IMR-90 (cell line): ENCODE results near the gene ABL1. TPM values are rescaled to one million over a fixed set of nuclear protein-coding genes. Genes with fewer than 3 reads are reported as not detected.

ENCODE experiments used
- ATAC-seq: fragments of 200-7000 bp; cut with Tn5 transposase; 2 replicates; pipeline ENCODE4 v1.9.1; 2020; ENCODE audit warnings: low read depth, mild to moderate bottlenecking, moderate library complexity
- BruUV-seq: library from RNA; stranded (reverse); fragments of 400-500 nt; replicated peaks from 2 replicates; lab custom pipeline; 2021; lab: Mats Ljungman, UMichigan
- CTCF ChIA-PET: fragments of 300-600 bp; formaldehyde crosslinking; extraction: SDS; loops from one replicate; lab custom pipeline; 2021; ENCODE audit warnings: antibody characterized with exemption; lab: Yijun Ruan, JAX
- POLR2A ChIA-PET: fragments of 300-600 bp; sonication (Branson Sonifier 250); formaldehyde crosslinking; loops from one replicate; lab custom pipeline; 2022; ENCODE audit warnings: antibody characterized with exemption; ENCODE audit not compliant: unreplicated experiment; lab: Charles Lee
- DNase-seq: peaks from one replicate; pipeline ENCODE4 v3.0.0; 2013
- H2AFZ ChIP-seq: replicated peaks from 2 replicates; pipeline ENCODE3; 2013; ENCODE audit warnings: low read length, mild to moderate bottlenecking; ENCODE audit not compliant: poor library complexity
- H2AK5ac ChIP-seq: 2 replicates; pipeline ENCODE4 v1.6.1; 2013; ENCODE audit warnings: low read depth, low read length, inconsistent platforms
- H2AK9ac ChIP-seq: replicated peaks from 2 replicates; pipeline ENCODE3; 2013; ENCODE audit warnings: mild to moderate bottlenecking, low read depth, low read length, moderate library complexity; ENCODE audit not compliant: poor library complexity
- H2BK120ac ChIP-seq: 2 replicates; pipeline ENCODE4 v1.6.1; 2013; ENCODE audit warnings: low read depth, low read length, inconsistent platforms
- H2BK15ac ChIP-seq: 3 replicates; pipeline ENCODE4 v1.6.1; 2013; ENCODE audit warnings: low read depth, low read length, inconsistent platforms
- H2BK20ac ChIP-seq: 2 replicates; pipeline ENCODE4 v1.6.1; 2013; ENCODE audit warnings: low read depth, mild to moderate bottlenecking, inconsistent platforms, low read length, moderate library complexity
- H2BK5ac ChIP-seq: 2 replicates; pipeline ENCODE4 v1.6.1; 2013; ENCODE audit warnings: mild to moderate bottlenecking, low read depth, low read length, inconsistent platforms; ENCODE audit not compliant: poor library complexity, severe bottlenecking
- H3K14ac ChIP-seq: replicated peaks from 2 replicates; pipeline ENCODE4 v1.6.1; 2013; ENCODE audit warnings: low read depth, low read length, inconsistent platforms
- H3K18ac ChIP-seq: 2 replicates; pipeline ENCODE4 v1.6.1; 2013; ENCODE audit warnings: low read depth, low read length, control low read depth
- H3K23ac ChIP-seq: 2 replicates; pipeline ENCODE4 v1.6.1; 2013; ENCODE audit warnings: low read depth, low read length, inconsistent platforms
- H3K27ac ChIP-seq: 2 replicates; pipeline ENCODE4 v1.5.1; 2013; ENCODE audit warnings: mild to moderate bottlenecking, control low read depth, low read length; ENCODE audit not compliant: insufficient read depth
- H3K27me3 ChIP-seq: 2 replicates; pipeline ENCODE4 v1.6.1; 2013; ENCODE audit warnings: low read length; ENCODE audit not compliant: control insufficient read depth, insufficient read depth
- H3K36me3 ChIP-seq: 2 replicates; pipeline ENCODE4 v1.6.1; 2013; ENCODE audit warnings: low read length, mixed read lengths; ENCODE audit not compliant: control insufficient read depth, insufficient read depth
- H3K4ac ChIP-seq: 2 replicates; pipeline ENCODE4 v1.6.1; 2013; ENCODE audit warnings: low read depth, low read length, inconsistent platforms
- H3K4me1 ChIP-seq: 2 replicates; pipeline ENCODE4 v1.6.1; 2013; ENCODE audit warnings: low read length, mixed read lengths; ENCODE audit not compliant: control insufficient read depth, insufficient read depth
- H3K4me2 ChIP-seq: 2 replicates; pipeline ENCODE4 v1.6.1; 2013; ENCODE audit warnings: low read depth, mild to moderate bottlenecking, control low read depth, low read length, moderate library complexity
- H3K4me3 ChIP-seq: 2 replicates; pipeline ENCODE4 v1.5.1; 2013; ENCODE audit warnings: low read depth, mild to moderate bottlenecking, control low read depth, low read length, moderate library complexity; ENCODE audit not compliant: insufficient read depth
- H3K56ac ChIP-seq: 2 replicates; pipeline ENCODE4 v1.6.1; 2013; ENCODE audit warnings: low read length, inconsistent platforms; ENCODE audit not compliant: insufficient read depth; ENCODE audit errors: extremely low read depth
- H3K79me1 ChIP-seq, 2 experiments: 2 replicates each; pipeline ENCODE4 v1.6.1; 2013; ENCODE audit warnings: low read length in 2 of 2, inconsistent platforms in 1 of 2, low read depth in 1 of 2
- H3K9ac ChIP-seq: 2 replicates; pipeline ENCODE4 v1.6.1; 2013; ENCODE audit warnings: low read depth, low read length, control low read depth
- H3K9me1 ChIP-seq: 2 replicates; pipeline ENCODE4 v1.6.1; 2013; ENCODE audit warnings: low read length, inconsistent platforms; ENCODE audit not compliant: insufficient read depth
- H3K9me3 ChIP-seq: 2 replicates; pipeline ENCODE4 v1.6.1; 2013; ENCODE audit warnings: low read length; ENCODE audit not compliant: control insufficient read depth, insufficient read depth
- H4K20me1 ChIP-seq: 2 replicates; pipeline ENCODE4 v1.6.1; 2013; ENCODE audit warnings: low read length, inconsistent platforms; ENCODE audit not compliant: insufficient read depth
- H4K5ac ChIP-seq: 2 replicates; pipeline ENCODE4 v1.6.1; 2013; ENCODE audit warnings: mild to moderate bottlenecking, low read depth, low read length, control low read depth
- H4K8ac ChIP-seq, 2 experiments: 2 replicates each; pipeline ENCODE4 v1.6.1; 2013; ENCODE audit warnings: low read depth in 2 of 2, low read length in 2 of 2, control low read depth in 1 of 2, inconsistent platforms in 1 of 2
- H4K91ac ChIP-seq: 2 replicates; pipeline ENCODE4 v1.6.1; 2013; ENCODE audit warnings: low read depth, low read length, inconsistent platforms; ENCODE audit not compliant: insufficient read depth
- BHLHE40 ChIP-seq: fragments of 150-350 bp; IDR thresholded peaks from 2 replicates; pipeline ENCODE4 v1.6.1; 2016; ENCODE audit warnings: mild to moderate bottlenecking, low read depth, low read length
- CEBPB ChIP-seq: IDR thresholded peaks from 2 replicates; pipeline ENCODE4 v1.6.1; 2012; ENCODE audit warnings: low read depth, low read length, improper control_type of control experiment
- CHD1 ChIP-seq: IDR thresholded peaks from 2 replicates; pipeline ENCODE4 v1.6.1; 2012; ENCODE audit warnings: low read depth, low read length, improper control_type of control experiment
- ELK1 ChIP-seq: fragments of 150-350 bp; IDR thresholded peaks from 2 replicates; pipeline ENCODE4 v1.6.1; 2016; ENCODE audit warnings: low read depth, mild to moderate bottlenecking, low read length, moderate library complexity, borderline replicate concordance
- FOS ChIP-seq: fragments of 150-350 bp; IDR thresholded peaks from 2 replicates; pipeline ENCODE4 v1.6.1; 2016; ENCODE audit warnings: low read depth, low read length
- MAFK ChIP-seq: IDR thresholded peaks from 2 replicates; pipeline ENCODE4 v1.6.1; 2012; ENCODE audit warnings: low read depth, low read length, improper control_type of control experiment
- MAZ ChIP-seq: IDR thresholded peaks from 2 replicates; pipeline ENCODE4 v1.6.1; 2012; ENCODE audit warnings: low read depth, mild to moderate bottlenecking, low read length, improper control_type of control experiment, moderate library complexity, borderline replicate concordance
- MXI1 ChIP-seq: IDR thresholded peaks from 2 replicates; pipeline ENCODE4 v1.6.1; 2012; ENCODE audit warnings: low read depth, mild to moderate bottlenecking, low read length, moderate library complexity, borderline replicate concordance
- NFE2L2 ChIP-seq: fragments of 150-350 bp; IDR thresholded peaks from 2 replicates; pipeline ENCODE4 v1.6.1; 2016; ENCODE audit warnings: low read depth, mild to moderate bottlenecking, low read length
- POLR2A ChIP-seq: IDR thresholded peaks from 2 replicates; pipeline ENCODE4 v1.6.1; 2012; ENCODE audit warnings: mild to moderate bottlenecking, low read depth, low read length
- RAD21 ChIP-seq: IDR thresholded peaks from 2 replicates; pipeline ENCODE4 v1.6.1; 2012; ENCODE audit warnings: low read length, improper control_type of control experiment
- RCOR1 ChIP-seq: IDR thresholded peaks from 2 replicates; pipeline ENCODE4 v1.6.1; 2012; ENCODE audit warnings: mild to moderate bottlenecking, low read length, improper control_type of control experiment; ENCODE audit not compliant: insufficient replicate concordance
- SMC3 ChIP-seq: fragments of 150-350 bp; IDR thresholded peaks from 2 replicates; pipeline ENCODE4 v1.6.1; 2016; ENCODE audit warnings: low read depth, mild to moderate bottlenecking, antibody characterized with exemption, low read length, moderate library complexity
- WGBS, 2 experiments: methylation state at CpG; one replicate each; pipeline versions ENCODE4 v1.1.5 to v1.1.7; 2013; ENCODE audit warnings: missing lambda C conversion rate in 2 of 2; ENCODE audit not compliant: insufficient read length in 1 of 2; ENCODE audit errors: extremely low coverage in 2 of 2; 5-methylcytosine and 5-hydroxymethylcytosine counted together
- dilution Hi-C: fragments of 300-500 bp; cut with HindIII; formaldehyde crosslinking; loops from one replicate; pipeline ENCODE4 v1.14.3; 2018; ENCODE audit warnings: low sequenced_read_pairs; ENCODE audit not compliant: unreplicated experiment
- in situ Hi-C: fragments of 300-500 bp; cut with MboI; formaldehyde crosslinking; loops from 3 replicates; pipeline ENCODE4 v1.14.3; 2019; ENCODE audit warnings: low sequenced_read_pairs, inconsistent platforms, mixed read lengths
- intact Hi-C: fragments of 100-400 bp; cut with micrococcal nuclease; formaldehyde crosslinking; loops from 2 replicates; pipeline ENCODE4 v1.10.0; 2022
- polyA plus RNA-seq, 3 experiments: library from polyadenylated mRNA; depleted of rRNA; stranded (reverse); fragments of >200 nt; gene quantifications; 2 replicates each; pipeline ENCODE4 v1.2.3, GENCODE V29; 2012; ENCODE audit warnings: low replicate concordance in 1 of 3
- total RNA-seq: library from RNA; depleted of rRNA; stranded (reverse); fragments of >200 nt; gene quantifications from 2 replicates; pipeline ENCODE4 v1.2.3, GENCODE V29; 2012
- TF ChIP-seq, protein P1 (sequence below): fragments of 150-350 bp; IDR thresholded peaks from 2 replicates; pipeline ENCODE4 v1.6.1; 2017; ENCODE audit warnings: mild to moderate bottlenecking, antibody characterized with exemption, low read length, low read depth

ABL1 gene
- total and polyA plus RNA-seq, 2 of the 4 experiments (the other 2 are of a cell fraction): 33.7 to 49.1 TPM

DNA sequence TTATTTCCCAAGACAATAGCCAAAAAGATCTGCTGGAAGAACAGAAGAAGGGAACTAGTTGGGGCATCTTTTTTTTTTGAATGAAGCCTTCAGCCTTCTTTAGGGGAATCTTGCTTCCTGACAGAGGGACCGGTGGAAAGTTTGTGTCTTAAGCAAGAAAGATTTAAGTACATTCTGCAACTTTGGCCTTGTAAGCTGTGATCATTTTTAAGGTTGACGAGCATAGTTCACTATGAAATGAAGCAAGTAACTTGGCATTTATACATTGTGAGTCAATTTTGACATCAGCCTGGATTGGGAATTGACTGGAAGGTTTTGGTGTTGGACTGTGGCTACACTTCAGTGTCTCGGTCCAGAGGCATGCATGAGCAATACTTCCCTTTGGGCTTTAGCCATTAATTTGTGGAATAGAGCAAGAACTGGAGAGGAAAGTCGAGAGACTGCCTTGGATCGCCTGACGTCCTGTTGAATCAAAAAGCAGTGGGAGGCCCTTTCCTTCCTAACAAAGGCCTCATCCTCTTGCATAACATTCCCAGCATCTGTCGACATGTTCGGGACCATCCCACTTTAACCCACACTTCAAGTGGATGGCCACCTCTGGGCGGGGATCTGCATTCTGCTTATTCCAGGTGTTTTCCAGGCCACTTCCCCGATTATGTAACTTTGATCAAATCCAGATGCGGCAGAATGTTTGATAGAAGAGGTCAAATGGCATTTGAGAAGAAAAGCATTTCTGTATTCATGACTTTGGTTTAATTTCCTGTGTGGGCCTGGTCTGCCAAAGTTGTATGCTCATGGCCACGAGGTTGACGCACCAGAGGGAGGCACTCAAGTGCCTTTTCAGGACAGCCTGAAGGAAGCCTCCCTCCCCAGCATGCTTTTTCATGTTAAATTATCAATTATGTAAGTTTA is 12.5 kb downstream of the ABL1 start:
- WGBS, 2 experiments: 0% methylated on average over 2 of the region's 13 CpGs; no CpG with 5 or more reads in 1 of the 2 experiments
- H3K9ac ChIP-seq: no peak overlapping the region
- H2AK9ac ChIP-seq: no peak overlapping the region
- BruUV-seq: TSS peak; percentile 97
- ATAC-seq (peak; percentile 76), DNase-seq (peak; percentile 100)
- H4K8ac ChIP-seq: peak overlapping the region in 1 of 2 experiments; percentile 12; a peak in 2 of 4 replicates
- H4K91ac ChIP-seq: peak overlapping the region; percentile 63
- no peak overlapping the region for H2AFZ ChIP-seq
- H3K9me1 ChIP-seq: peaks cover 17% of the 10 kb centered on the region
- peak overlapping the region; percentile 75 for H3K56ac ChIP-seq
- H3K4me2 ChIP-seq: peak overlapping the region; percentile 81
- peak overlapping the region; percentile 1; the same call in 1 of the 2 replicates for H3K14ac ChIP-seq
- peak overlapping the region; percentile 50 for H3K18ac ChIP-seq
- H3K9me3 ChIP-seq: no peaks in the 10 kb centered on the region
- peak overlapping the region; percentile 49 for H2AK5ac ChIP-seq
- H3K4ac ChIP-seq: peak overlapping the region; percentile 42
- peak overlapping the region; percentile 13 for H2BK20ac ChIP-seq
- dilution Hi-C loops: no loop called here
- H2BK120ac ChIP-seq: peak overlapping the region; percentile 38
- H3K27me3 ChIP-seq: no peaks in the 10 kb centered on the region
- H2BK5ac ChIP-seq: peak overlapping the region; percentile 94
- POLR2A ChIA-PET: no interaction called here
- H3K4me1 ChIP-seq: peaks cover 27% of the 10 kb centered on the region
- peaks cover 72% of the 10 kb centered on the region for H4K20me1 ChIP-seq
- intact Hi-C loops: loop anchor here (1.0 to 2.0 kb wide), 2 partner anchors 13 to 67 kb away; no protein-coding TSS in a partner anchor
- H3K4me3 ChIP-seq: no peak overlapping the region
- in situ Hi-C loops: no loop called here
- CTCF ChIA-PET: interaction anchor here (1.0 to 1.1 kb wide), 2 partner anchors 15 to 120 kb away, joined by 3 to 5 read pairs; no protein-coding TSS in a partner anchor
- H3K27ac ChIP-seq: peak overlapping the region; percentile 73
- H2BK15ac ChIP-seq: 0 out of 3 replicates have a peak overlapping the region, but pooled peaks have one; percentile 7
- H3K23ac ChIP-seq: peak overlapping the region; percentile 68; the same call in 1 of the 2 replicates
- H4K5ac ChIP-seq: no peak overlapping the region; the same call in 1 of the 2 replicates
- H3K36me3 ChIP-seq: peaks cover 8% of the 10 kb centered on the region
- peaks cover 4 to 58% of the 10 kb centered on the region in 2 experiments; a peak in 2 of 4 replicates for H3K79me1 ChIP-seq
- TF ChIP-seq FOS (peak; percentile 66), MXI1 (peak; percentile 54; the same call in 1 of the 2 replicates), RCOR1 (no peak), MAZ (no peak), ELK1 (no peak), BHLHE40 (peak; percentile 17; the same call in 1 of the 2 replicates), SMC3 (no peak), NFE2L2 (no peak), CHD1 (peak; percentile 71; the same call in 1 of the 2 replicates), MAFK (peak; percentile 37; the same call in 1 of the 2 replicates), CEBPB (peak; percentile 99), RAD21 (no peak; the same call in 1 of the 2 replicates), POLR2A (peak; percentile 78)
- TF ChIP-seq, protein P1, sequence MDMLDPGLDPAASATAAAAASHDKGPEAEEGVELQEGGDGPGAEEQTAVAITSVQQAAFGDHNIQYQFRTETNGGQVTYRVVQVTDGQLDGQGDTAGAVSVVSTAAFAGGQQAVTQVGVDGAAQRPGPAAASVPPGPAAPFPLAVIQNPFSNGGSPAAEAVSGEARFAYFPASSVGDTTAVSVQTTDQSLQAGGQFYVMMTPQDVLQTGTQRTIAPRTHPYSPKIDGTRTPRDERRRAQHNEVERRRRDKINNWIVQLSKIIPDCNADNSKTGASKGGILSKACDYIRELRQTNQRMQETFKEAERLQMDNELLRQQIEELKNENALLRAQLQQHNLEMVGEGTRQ: no peak
